HG02763 (cell line): ENCODE results near the gene KRTAP17-1.

Source experiments
- ATAC-seq: cut with Tn5 transposase; IDR thresholded peaks from one replicate; pipeline ENCODE4 v1.9.1; 2021; ENCODE audit warnings: mild to moderate bottlenecking, moderate library complexity; ENCODE audit not compliant: unreplicated experiment

Gene KRTAP17-1

DNA sequence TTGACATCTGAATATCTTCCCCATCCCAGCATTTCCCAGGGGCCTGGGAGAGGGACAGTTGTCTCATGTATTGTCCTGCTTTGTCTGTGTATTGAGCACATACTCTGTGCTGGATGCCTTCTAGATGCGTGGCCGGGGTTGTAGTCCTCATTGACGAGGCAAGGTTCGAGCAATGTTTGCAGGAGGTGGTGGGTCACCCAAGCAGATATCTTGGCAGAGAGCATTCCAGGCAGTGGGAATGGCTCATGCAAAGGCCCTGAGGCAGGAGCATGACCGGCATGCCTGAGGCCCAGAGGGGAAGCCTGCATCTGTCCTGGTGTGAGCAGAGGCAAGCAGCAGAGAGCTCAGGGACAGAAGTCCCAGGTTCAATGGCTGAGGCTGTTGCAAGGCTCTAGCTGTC lies 17.6 kb upstream of the KRTAP17-1 start:
- ATAC-seq: no peak

DNA sequence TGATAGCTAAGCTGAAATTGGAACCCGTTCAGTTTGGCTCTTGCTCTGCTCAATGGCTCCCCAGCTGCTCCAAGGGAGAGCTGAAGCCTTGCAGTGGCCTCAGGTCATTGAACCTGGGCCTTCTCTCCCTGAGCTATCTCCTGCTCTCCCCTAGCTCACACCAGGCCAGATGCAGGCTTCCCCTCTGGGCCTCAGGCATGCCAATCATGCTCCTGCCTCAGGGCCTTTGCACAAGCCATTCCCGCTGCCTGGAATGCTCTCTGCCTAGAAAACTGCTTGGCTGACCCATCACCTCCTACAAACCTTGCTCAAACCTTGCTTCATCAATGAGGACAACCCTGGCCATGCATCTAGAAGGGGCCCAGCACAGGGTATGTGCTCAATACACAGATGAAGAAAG lies 16.7 kb upstream of the KRTAP17-1 start:
- ATAC-seq: no peak

DNA sequence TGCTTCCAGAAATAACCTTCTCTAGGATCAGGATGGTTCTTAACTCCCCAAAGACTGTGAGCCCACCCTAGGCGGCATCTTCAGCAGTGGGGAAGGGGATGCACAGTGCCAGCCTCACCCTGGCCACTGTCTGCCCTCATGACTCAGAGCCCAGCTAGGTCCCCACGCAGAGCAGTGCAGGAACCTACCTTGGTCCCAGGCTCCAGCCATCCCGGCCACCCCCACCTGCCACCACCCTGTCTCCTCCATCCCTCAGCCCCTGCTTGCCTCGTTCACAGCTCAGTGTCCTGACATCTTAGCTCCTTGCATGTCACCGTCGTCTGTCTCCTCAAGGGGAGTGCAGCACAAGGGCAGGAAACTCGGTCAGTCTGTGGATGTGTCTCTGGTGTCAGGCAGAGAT lies 16.1 kb upstream of the KRTAP17-1 start:
- no peak for ATAC-seq

DNA sequence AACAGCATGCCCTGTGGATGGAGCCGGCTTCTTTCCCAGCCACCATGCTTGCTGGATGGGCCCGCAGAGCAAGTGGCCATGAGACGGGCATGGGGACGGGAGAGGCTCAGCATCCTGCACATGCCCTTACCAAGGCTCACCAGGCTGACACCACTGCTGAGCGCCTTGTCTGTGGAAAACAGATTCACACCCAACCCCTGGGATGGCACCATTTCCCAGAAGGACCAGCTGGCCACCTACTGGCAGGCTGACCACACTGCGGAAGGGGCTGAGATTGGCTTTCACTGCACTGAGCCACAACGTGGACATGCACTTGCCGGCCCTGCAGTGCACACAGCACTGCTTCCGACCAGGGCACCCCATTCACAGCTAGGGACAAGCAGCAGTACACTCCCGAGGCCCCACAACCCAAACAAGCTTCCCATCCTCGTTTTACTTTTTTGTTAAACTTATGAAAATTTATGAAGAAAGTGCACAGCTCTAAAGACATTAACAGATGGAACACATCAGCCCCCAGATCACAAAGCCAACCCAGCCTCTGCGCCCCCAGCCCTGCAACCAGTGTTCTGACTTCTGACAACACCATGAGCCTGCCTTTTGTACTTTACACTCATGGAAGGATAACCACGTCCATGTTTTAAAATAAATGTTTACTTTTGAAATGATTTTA lies 13.9 kb upstream of the KRTAP17-1 start:
- no peak for ATAC-seq

DNA sequence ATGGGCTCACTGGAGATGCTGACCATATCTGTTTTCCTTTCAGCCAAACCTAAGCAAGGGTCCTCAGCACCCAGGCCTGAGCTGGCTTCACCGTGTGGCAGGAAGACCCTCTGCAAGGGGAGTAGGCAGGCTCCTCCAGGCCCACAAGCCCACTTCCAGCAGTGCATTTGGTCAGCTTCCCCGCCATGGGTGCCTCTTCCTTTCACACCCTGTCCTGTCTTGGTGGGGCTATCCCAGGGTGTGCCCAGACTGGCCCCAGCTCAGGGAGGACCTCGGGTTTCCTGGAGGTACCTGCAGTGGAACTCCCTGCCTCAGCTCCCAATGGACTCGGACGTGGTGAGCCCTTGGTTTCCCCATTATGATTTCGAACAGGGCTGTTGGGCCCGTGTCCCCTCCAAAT lies 12.7 kb upstream of the KRTAP17-1 start:
- no peak for ATAC-seq

DNA sequence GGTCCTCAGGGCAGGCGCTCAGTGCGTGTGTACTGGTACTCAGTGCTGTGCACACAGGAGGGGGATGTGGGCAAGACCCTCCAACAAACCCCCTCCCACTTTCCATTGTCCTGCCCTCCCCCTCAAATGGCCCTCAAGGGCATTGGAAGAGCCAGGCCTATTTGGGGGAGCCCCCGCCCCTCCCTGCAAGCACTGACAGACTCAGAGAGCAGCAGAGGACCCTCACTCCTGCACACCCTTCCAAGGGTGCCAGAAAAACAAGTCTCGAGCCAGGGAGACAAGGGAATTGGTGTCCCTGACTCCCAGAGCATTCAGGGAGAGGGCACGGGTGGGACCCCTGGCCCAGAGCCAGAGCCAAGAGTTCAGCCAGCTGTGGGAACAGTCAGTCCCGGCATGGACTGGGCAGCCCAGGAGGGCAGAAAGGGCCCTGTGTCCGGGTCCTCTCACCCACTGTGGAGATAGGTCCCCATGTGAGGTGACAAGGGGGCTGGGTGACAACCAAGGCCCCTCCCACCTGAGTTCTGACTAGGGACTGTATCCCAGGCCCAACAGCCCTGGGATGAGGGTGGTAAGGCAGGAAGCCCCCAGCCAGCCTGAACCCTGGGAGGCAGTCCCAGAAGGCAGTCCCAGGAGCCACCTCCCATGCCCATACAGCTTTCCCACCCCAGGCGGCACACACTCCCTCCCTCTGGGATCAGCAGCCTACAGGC lies 12.1 kb upstream of the KRTAP17-1 start:
- ATAC-seq: no peak

DNA sequence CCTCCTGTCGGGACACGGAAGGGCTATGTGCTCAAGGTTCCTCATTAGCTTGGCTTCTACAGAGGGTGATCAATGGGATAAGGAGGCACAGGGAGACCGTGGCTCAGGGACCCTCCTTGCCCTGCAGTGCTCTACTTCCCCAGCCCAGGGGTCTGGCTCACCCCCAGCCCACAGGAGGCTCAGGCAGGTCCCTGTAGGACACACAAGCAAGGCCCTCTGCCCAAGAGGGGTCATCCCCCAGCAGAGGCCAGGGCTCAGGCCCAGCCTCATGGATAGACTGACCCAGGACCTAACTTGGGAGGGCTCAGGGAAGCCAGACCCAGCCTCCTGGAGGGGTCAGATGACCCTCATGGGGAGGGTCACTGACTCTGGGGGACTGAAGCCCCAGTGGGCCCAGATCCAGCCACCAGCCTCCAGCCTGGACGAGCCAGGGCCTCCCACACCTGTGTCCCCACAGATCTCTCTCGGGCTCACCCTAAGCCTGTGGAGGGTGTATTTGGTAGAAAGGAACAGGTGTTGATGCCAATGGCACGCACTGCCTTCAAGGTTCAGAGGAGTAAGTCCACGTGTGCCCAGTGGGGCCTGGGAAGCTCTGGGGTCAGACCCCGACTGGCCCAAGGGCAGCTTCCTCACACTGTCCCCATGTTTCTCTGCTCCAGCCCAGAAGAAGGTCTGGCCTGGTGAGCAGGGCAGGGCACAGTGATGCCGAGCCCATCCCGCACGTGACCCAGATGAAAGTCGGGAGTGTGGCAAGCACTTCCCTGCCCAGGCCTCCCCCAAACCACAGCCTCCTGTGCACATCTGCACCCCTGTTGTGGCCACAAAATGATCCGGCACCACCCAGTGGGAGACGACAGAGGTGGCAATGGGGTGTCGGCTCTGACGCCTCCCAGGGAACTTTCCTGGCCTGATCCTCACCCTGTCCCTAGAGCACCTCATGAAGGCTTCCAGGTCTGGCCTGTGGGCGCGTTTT lies 10.9 kb upstream of the KRTAP17-1 start:
- no peak for ATAC-seq

DNA sequence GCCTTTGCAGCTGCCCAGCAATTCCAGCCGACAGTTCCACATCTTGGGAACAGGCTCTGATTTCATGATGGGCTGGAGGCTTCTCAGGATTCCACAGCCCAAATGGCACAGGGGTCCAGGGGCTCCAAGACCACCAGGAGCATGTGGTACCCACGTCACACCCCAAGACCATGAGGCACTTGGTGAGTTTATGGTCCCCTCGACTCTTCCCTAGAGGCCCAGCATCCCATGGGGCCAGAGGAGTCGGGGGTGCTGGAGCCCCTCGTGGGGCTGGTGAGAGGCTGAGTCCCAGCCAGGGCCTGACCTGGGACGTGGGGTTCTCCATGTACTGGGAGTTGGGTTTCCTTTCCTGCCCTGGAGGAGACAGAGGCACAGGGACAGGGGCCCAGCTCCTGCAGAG lies 10.1 kb upstream of the KRTAP17-1 start:
- no peak for ATAC-seq

DNA sequence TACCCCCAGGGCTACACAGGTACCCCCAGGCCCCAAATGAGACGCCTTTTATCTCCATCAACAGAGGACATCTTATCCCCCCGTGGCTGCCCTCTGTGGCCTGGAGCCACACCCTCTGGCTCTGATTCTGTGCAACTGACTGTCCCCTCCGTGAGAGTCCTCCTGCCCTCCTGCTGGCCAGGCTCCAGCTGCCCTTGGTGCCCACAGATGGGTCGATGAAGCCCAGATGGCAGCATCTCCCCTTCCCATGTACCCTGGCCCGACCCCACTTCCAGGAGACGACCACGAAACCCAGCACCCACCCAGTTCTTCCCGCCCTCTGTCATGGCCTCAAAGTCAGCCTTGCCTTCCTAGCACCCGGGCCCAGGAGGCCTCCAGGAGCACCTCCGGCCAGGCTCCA lies 9.6 kb upstream of the KRTAP17-1 start:
- ATAC-seq: no peak

DNA sequence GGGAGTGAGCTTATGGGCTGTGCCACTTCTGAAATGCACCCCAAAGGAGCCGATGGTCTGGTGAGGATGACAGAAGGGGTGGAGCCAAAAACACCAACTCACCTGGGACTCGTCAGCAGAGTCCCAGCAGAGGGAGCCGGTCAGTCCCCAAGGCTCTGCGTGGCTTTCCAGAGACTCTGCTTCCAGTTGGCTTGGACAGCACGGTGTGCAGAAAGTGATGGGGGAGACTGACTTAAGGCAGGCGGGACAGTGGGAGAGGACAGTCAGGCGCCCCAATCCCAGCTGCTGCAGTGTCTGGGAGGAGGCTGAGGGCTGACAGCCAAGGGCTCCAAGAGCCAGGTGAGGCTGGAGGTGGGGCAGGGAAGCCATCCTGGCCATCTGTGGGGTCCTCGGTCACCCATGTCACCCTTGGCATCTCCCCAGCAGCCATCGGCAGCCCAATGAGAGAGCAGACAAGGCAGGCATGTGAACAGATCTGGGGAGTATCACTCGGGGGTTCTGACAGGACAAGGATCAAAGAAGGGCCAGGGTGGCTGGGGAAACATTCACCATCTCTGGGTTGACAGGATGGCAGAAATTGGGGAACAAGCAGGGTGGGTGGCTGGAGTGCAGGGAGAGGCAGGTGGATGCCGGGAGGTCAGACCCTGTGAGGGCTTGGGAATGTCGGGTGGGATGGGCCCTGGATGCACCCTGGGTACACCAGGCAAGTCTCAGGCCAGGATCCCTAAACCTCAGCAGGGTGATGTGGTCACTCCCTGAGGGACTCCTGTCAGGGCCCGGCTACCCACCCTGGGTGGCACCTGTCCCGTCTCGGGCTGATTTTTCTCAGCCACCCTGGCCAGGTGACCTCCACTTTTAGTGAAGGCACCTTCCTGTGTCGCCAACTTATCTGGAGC lies 8.9 kb upstream of the KRTAP17-1 start:
- ATAC-seq: no peak

DNA sequence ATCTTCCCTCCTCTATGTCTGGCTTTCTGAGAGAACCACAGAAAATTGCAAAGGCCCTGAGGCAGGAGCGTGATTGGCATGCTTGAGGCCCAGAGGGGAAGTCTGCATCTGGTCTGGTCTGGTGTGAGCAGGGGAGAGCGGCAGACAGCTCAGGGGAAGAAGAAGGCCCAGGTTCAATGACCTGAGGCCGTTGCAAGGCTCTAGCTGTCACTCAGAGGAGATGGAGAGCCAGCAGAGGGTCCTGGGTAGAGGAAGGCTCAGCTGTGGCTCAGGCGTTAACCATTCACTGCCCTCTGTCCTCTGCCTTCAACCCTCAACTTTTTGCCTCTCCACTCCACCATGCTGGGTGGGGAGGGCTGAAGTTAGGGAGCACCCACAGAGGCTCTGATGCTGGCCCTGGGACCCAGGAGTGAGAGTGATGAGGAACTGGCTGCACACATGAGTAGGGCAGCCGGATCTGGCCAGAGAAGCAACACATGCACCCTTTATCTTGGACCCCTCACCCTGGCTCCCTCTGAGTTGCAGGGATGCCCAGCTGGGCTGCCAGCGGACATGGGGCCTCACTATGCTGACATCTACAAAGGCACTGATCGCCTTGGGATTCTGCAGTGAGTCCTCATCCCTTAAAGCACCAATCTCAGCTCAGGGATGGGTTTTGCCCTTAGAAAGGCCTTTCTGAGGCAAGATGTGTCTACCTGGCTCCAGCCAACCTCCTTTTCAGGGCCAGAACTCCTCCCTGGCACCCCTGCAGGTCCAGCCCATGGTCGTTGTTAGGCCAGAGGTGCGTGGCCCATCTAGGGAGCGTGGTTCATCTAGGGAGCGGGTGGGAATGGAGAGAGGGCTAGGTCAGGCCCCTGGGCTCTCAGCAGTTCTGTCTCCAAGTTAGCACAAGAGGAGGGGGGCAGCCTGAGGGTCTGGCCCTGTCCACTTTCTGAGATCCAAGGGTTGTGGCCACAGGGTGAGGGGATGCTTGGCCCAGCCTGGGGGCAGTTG lies 7.7 kb upstream of the KRTAP17-1 start:
- ATAC-seq: no peak

DNA sequence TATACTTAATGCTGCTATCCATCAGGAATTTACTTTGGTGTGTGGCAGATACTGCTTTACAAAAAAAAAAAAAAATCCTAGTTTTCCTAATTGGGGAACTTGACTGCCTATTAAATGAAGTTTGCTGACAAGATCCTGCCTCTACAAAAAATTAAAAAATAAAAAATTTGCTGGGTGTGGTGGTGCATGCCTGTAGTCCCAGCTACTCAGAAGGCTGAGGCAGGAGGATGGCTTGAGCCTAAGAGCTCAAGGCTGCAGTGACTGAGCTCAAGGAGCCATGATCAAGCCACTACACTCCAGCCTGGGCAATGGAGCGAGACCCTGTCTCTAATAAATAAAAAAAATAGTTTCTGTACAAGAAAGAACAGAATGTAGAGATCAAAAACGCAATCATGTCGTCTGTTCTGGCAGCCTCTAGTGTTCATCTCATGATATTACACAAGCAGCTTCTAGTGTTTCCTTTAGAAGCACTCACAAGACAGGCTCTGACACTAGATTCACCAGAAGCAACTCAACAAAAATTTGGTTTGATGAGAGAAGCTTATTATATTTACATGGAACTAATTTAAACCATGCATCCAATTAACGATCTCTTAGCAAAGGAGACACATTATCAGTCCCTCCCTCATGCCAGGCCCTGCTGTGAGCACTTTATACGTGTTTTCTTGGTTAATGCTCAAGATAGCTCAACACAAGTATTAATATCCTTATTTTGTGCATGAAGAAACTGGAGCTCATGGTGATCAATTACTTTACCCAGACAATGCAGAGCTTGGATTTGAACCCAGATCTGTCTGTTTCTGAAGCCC lies 6.8 kb upstream of the KRTAP17-1 start:
- ATAC-seq: no peak

DNA sequence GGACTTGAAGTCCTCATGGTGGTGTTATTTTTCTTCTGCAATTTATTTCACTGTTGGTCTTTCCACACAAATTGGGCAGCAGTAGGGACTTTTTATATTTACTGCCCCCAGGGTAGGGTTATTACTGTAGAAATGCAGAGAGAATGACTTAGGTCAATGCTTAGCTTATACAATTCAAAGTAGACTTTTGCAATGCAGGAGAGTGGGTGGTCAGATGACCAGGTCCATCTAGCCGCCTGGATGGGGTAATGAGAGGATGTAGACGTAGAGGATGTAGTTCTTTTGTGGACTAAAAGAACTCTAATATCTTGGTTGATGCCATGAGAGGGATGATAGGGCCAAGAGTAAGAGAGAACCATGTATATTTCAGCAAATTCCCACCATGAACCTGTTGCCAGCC lies 2.7 kb upstream of the KRTAP17-1 start:
- no peak for ATAC-seq

DNA sequence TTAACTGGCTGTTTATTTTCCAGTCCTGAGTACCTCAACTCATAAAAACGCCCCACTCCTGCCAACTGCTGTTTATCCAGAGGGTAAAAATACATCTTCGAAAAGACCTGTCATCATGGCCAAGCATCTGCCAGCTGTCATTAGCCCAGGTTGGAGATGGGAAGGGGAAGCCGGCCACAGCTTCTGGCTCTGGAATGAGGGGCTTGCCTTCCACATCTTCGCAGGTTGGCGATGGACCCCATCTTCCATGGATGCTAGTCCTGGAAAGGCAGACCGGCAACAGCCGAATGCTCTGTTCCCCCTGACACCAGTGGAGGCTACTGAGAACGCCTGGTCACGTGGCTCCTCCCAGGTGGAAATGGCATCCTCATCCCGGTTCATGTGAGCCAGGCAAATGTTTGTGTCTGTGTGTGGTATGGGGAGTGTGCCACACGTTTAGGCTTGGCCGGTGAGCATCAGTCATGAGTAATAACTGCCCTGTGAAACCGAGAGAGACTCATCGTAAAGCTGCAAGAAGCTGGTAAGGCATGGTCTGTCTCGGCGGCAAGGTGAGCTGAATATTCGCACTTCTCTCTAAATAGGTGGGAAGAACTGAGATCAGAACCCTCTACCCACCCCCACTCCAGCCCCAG lies 420 bp upstream of the KRTAP17-1 start:
- ATAC-seq: no peak

DNA sequence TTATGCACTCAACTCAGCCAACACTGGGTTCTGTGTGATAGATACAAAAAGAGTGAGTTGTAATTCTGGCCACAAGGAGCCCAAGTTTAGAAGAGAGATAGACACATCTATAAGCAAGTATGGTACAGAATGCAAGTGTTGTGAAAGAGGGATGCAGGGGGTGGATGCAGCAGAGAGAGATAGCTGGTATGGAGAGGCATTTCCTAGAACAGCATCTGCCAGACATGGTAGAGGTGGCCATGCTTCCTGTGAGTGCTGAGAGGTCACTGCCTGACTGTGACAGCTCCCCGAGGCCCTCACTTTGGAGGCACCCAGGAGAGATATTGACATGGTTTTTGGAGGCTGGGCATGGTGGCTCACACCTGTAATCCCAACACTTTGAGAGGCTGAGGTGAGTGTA lies 4.4 kb downstream of the KRTAP17-1 start:
- no peak for ATAC-seq

DNA sequence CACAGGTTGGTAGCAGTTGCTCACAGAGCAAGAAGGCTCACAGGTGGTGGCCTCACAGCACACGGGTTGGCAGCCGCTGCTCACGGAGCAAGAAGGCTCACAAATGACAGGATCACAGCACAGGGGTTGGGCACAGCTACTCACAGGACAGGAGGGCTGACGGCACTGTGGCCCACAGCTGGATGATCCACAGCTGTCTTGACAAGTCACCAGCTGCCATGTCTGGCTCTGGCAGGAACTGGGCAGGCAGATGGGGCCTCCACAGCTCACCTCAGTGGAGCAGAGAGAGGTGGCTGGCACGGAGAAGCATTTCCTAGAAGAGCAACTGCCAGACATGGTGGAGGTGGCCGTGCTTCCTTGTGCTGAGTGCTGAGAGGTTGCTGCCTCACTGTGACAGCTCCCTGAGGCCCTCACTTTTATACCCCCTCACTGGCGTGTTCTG lies 6.6 kb downstream of the KRTAP17-1 start, which contains the start of gene KRTAP16-1:
Gene KRTAP16-1, minus strand, starts transcription at position 392 of the 442 bp plus-strand sequence. Its CDS starts 56 bp downstream, at position 336.
- no peak for ATAC-seq

DNA sequence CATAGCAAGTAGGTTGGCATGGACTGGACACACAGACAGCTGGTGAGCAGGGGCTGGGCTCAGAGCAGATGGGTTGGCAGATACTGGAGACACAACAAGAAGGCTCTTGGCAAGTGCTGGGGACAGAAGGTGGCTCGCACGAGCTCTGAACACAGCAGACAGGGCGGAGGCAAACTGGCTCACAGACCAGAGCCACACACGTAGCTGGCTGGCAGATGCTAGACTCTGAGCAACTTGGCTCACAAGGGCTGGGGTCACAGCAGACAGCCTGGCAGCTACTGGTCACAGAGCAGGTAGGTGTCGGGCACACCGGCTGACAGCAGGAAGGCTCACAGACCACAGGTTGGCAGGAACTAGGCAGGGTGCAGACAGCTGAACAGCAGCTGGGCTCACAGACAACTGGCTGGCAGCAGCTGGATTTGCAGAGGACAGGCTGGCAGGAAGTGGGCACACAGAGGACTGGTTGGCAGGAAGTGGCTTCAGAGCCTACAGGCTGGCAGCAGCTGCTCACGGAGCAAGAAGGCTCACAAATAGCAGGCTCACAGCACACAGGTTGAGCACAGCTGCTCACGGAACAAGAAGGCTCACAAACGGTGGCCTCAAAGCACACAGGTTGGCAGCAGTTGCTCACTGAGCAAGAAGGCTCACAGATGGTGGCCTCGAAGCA lies 7.1 kb downstream of the KRTAP17-1 start:
- no peak for ATAC-seq
